ENCODE measurements around the gene GALNS.

Gene GALNS

GRCh38 chr16:88773812-88774291 lies 82.9 kb downstream of the GALNS start:
- TF ChIP-seq RAD21 (IDR thresholded peaks at IDR 0.05; ENCODE audit: low read depth) (no peak), USF1 (IDR thresholded peaks at IDR 0.05) (no peak), EP300 (IDR thresholded peaks at IDR 0.05; ENCODE audit: borderline replicate concordance) (no peak), TCF12 (IDR thresholded peaks at IDR 0.05; ENCODE audit: low read depth) (no peak), REST (IDR thresholded peaks at IDR 0.05; ENCODE audit: low read depth) (no peak), YY1 (IDR thresholded peaks at IDR 0.05; ENCODE audit: low read depth) (no peak), TEAD4 (IDR thresholded peaks at IDR 0.05) (no peak), CEBPB (IDR thresholded peaks at IDR 0.05) (no peak), CREB1 (IDR thresholded peaks at IDR 0.05; ENCODE audit: low read depth) (no peak), ZBTB7A (IDR thresholded peaks at IDR 0.05; ENCODE audit: low read depth) (no peak), NFIC (IDR thresholded peaks at IDR 0.05) (no peak), MAX (IDR thresholded peaks at IDR 0.05) (no peak), EGR1 (IDR thresholded peaks at IDR 0.05) (no peak), FOXM1 (IDR thresholded peaks at IDR 0.05; ENCODE audit: borderline replicate concordance, low read depth) (no peak), TAF1 (IDR thresholded peaks at IDR 0.05; ENCODE audit: low read depth) (no peak)

- TF ChIP-seq USF1 (IDR thresholded peaks at IDR 0.05) (peak; percentile 79), TAF1 (IDR thresholded peaks at IDR 0.05; ENCODE audit: low read depth) (no peak), NFIC (IDR thresholded peaks at IDR 0.05) (peak; percentile 83), CEBPB (IDR thresholded peaks at IDR 0.05) (no peak), TCF12 (IDR thresholded peaks at IDR 0.05; ENCODE audit: low read depth) (peak; percentile 91), REST (IDR thresholded peaks at IDR 0.05; ENCODE audit: low read depth) (no peak), YY1 (IDR thresholded peaks at IDR 0.05; ENCODE audit: low read depth) (peak; percentile 68; the same call in 1 of the 2 replicates), RAD21 (IDR thresholded peaks at IDR 0.05; ENCODE audit: low read depth) (no peak), ZBTB7A (IDR thresholded peaks at IDR 0.05; ENCODE audit: low read depth) (peak; percentile 91), FOXM1 (IDR thresholded peaks at IDR 0.05; ENCODE audit: borderline replicate concordance, low read depth) (0 out of 2 replicates have a peak, but pooled peaks have one; percentile 13), TEAD4 (IDR thresholded peaks at IDR 0.05) (peak; percentile 93), EGR1 (IDR thresholded peaks at IDR 0.05) (peak; percentile 40), MAX (IDR thresholded peaks at IDR 0.05) (peak; percentile 92), EP300 (IDR thresholded peaks at IDR 0.05; ENCODE audit: borderline replicate concordance) (peak; percentile 77; the same call in 1 of the 2 replicates), CREB1 (IDR thresholded peaks at IDR 0.05; ENCODE audit: low read depth) (no peak)
Measured at GRCh38 chr16:88772871-88773811, 83.6 kb downstream of the GALNS start.

GRCh38 chr16:88771294-88771772 lies 85.4 kb downstream of the GALNS start:
- TF ChIP-seq YY1 (IDR thresholded peaks at IDR 0.05; ENCODE audit: low read depth) (no peak), RAD21 (IDR thresholded peaks at IDR 0.05; ENCODE audit: low read depth) (no peak), TCF12 (IDR thresholded peaks at IDR 0.05; ENCODE audit: low read depth) (no peak), MAX (IDR thresholded peaks at IDR 0.05) (no peak), EP300 (IDR thresholded peaks at IDR 0.05; ENCODE audit: borderline replicate concordance) (no peak), EGR1 (IDR thresholded peaks at IDR 0.05) (no peak), ZBTB7A (IDR thresholded peaks at IDR 0.05; ENCODE audit: low read depth) (no peak), CREB1 (IDR thresholded peaks at IDR 0.05; ENCODE audit: low read depth) (no peak), NFIC (IDR thresholded peaks at IDR 0.05) (no peak), TAF1 (IDR thresholded peaks at IDR 0.05; ENCODE audit: low read depth) (no peak), TEAD4 (IDR thresholded peaks at IDR 0.05) (no peak), USF1 (IDR thresholded peaks at IDR 0.05) (no peak), CEBPB (IDR thresholded peaks at IDR 0.05) (no peak), FOXM1 (IDR thresholded peaks at IDR 0.05; ENCODE audit: borderline replicate concordance, low read depth) (no peak), REST (IDR thresholded peaks at IDR 0.05; ENCODE audit: low read depth) (no peak)
